NB4 (cell line): ENCODE measurements around the gene BRME1.

Experiments
- DNase-seq: peaks from one replicate; pipeline ENCODE4 v3.0.0; 2010; ENCODE audit warnings: low read depth
- H3K4me3 ChIP-seq: one replicate; pipeline ENCODE4 v1.5.1; 2011; ENCODE audit warnings: mild to moderate bottlenecking, low read depth, low read length, moderate library complexity
- CTCF ChIP-seq: IDR thresholded peaks from one replicate; pipeline ENCODE4 v1.5.1; 2012; ENCODE audit warnings: low read depth, low read length
- MAX ChIP-seq: IDR thresholded peaks from 2 replicates; pipeline ENCODE4 v1.6.1; 2011; ENCODE audit warnings: low read depth, low read length
- MYC ChIP-seq: IDR thresholded peaks from 2 replicates; pipeline ENCODE4 v1.6.1; 2011; ENCODE audit warnings: low read depth, low read length
- POLR2A ChIP-seq: IDR thresholded peaks from 2 replicates; pipeline ENCODE4 v1.6.1; 2011; ENCODE audit warnings: mild to moderate bottlenecking; ENCODE audit not compliant: insufficient read length; ENCODE audit errors: extremely low read depth

BRME1 gene

GRCh38 chr19:13899393-13899792 lies 6.5 kb downstream of the BRME1 start:
- no peak for DNase-seq
- TF ChIP-seq CTCF: no peak
- no peak for TF ChIP-seq MAX
- TF ChIP-seq MYC: no peak
- H3K4me3 ChIP-seq: no peak overlapping the region

- no peak overlapping the region for H3K4me3 ChIP-seq
- TF ChIP-seq POLR2A (no peak), MAX (no peak), MYC (no peak), CTCF (no peak)
- DNase-seq: no peak
Observed at GRCh38 chr19:13896227-13896626, 9.7 kb downstream of the BRME1 start.

GRCh38 chr19:13894552-13894951 lies 11.4 kb downstream of the BRME1 start:
- no peak for DNase-seq
- no peak for TF ChIP-seq CTCF
- no peak for TF ChIP-seq MAX
- H3K4me3 ChIP-seq: no peak overlapping the region

- TF ChIP-seq MYC: no peak
- no peak for TF ChIP-seq CTCF
- no peak for TF ChIP-seq POLR2A
- TF ChIP-seq MAX: no peak
- no peak for DNase-seq
- no peak overlapping the region for H3K4me3 ChIP-seq
Observed at GRCh38 chr19:13892870-13893269, 13.0 kb downstream of the BRME1 start.

GRCh38 chr19:13890136-13890535 lies 15.8 kb downstream of the BRME1 start:
- H3K4me3 ChIP-seq: no peak overlapping the region
- no peak for DNase-seq
- TF ChIP-seq MYC (no peak), MAX (no peak), POLR2A (no peak), CTCF (no peak)

GRCh38 chr19:13888281-13888680 lies 17.6 kb downstream of the BRME1 start:
- DNase-seq: no peak
- TF ChIP-seq MYC (no peak), CTCF (no peak), POLR2A (no peak), MAX (no peak)

More at GRCh38 chr19:13888281-13888680, 17.6 kb downstream of the BRME1 start:
- H3K4me3 ChIP-seq: no peak overlapping the region
